T-helper 1 cell (primary cell): ENCODE results near the gene CASQ1.

Experiments
- DNase-seq, 5 donors: peaks; one replicate each; pipeline ENCODE4 v3.0.0-alpha.2; 2012 to 2020

CASQ1 gene

DNA sequence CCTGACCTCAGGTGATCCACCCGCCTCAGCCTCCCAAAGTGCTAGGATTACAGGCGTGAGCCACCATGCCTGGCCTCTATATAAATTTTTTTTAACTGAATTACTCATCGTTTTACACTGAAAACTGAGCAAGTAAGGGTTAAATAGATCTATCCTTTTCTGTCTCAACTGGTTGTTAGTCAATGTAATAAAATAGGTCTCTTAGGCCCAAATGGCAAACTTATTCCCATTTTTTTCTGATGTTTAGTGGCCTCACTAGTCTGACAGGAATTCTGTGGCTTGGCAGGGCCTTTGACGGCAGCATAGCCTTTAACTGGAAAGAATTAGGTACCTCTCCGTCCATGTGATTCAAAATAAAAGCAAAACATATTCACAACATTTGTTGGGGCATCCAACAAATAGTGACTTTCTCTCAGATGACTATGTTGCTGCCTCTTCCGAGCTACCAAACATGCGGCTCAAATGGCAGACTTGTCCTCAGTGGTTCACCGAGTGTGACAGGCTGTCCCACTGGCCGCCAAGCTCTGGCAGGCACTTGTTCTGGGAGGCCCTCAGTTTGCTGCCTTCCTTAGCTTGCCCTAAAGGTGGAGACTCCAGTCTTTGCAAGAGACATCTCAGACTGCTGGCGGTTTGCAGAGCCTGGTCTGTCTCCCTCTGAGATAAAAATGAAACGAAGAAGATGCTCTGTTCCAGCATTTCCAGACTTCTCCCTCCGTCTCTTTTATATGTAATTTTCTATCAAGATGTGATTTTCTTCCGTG, 21.6 kb upstream of the CASQ1 start:
- no peak for DNase-seq

GRCh38 chr1:160169553-160170399, 20.6 kb upstream of the CASQ1 start:
- peak in 1 of 5 donors; percentile 20 for DNase-seq

DNA sequence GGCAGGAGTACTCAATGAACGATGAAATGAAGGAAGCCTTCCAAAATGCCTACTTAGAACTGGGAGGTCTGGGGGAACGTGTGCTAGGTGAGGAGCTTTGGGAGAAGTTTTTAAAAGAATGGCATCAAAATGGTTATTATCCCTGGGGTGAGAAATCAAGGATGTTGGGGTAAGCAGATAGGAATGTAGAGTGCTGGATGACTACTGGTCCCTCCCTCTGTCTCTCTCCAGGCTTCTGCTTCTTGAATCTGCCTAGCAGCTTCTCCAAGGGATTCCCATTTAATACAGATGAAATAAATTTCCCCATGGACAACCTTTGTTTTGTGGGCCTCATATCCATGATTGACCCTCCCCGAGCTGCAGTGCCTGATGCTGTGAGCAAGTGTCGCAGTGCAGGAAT, 19.0 kb upstream of the CASQ1 start:
- DNase-seq, result no peak

DNA sequence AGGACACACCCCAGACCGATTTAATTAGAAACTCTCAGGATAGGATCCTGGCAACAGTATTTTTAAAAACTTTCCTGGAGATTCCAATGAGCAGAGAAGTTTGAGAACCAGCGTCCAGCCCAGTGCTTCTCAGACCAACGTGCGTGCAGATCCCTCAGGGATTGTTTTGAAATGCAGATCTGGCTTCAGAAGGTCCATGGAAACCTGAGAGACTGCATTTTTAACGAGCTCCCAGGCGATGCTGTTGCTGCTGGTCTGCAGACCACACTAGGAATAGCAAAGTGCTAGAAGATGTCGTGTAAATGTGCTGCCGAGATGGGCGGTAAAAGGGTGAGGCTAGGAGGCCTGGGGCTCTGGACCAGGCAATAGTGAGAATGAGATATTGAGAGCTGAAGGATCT, 18.4 kb upstream of the CASQ1 start:
- DNase-seq, result no peak

DNA sequence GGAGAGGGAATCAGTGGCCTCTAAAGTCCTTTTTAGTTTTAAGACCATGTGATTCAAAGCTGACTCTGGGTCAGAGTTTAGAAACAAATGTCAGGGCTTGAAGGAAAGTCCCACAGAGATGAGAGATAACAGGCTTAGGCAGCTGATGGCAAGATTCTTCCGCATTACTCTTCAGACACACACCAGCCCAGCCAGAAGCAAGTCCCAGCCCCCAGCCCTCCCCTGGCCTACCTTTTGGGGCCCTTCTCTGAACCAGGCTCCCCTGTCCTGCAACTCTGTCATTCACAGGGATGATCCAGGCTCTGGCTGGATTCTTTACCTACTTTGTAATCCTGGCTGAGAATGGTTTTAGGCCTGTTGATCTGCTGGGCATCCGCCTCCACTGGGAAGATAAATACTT, 13.1 kb upstream of the CASQ1 start:
- DNase-seq, result no peak

DNA sequence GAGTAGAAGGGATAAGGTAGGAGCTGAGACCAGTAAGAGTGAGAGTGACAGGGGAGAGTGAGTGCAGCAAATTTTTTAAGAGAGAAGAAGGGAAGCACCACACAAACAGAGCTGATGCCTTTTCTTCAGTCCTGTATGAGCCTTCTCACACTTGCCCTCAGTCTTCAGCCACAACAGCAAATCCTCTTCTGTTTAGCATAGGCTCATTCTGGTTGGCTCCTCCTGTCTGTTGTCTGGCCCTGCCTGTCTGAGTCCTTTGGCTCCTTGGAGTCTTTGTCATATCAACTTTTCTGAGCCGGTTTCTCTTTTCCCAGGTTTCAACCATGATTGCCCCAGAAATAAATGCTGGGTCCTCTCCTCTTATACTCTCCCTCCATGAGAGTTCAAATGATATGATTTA, 12.7 kb upstream of the CASQ1 start:
- DNase-seq, result no peak

GRCh38 chr1:160178731-160179130, 11.6 kb upstream of the CASQ1 start:
- DNase-seq, result no peak

GRCh38 chr1:160179336-160179735, 11.0 kb upstream of the CASQ1 start:
- DNase-seq, result no peak

DNA sequence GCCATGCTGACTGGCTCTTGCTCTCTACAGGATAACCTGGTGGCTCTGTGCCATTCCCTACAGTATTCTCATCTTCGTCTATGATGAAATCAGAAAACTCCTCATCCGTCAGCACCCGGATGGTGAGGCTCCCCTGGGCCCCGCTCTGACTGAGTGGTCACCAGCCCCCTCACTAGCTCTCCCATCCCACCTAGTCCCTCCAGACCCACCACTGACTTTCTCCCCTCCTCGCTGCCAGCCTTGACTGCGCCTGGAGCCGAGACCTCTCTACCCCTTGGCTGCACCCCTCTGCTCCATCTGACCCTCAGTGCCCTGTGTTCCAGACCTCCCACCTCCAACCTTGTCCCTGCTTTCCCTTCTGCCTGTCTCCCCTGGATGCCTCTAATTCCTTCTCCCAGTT, 4.1 kb upstream of the CASQ1 start:
- no peak for DNase-seq

GRCh38 chr1:160186729-160187128, 3.6 kb upstream of the CASQ1 start:
- no peak for DNase-seq

- no peak for DNase-seq
These were observed 3.0 kb upstream of the CASQ1 start for GRCh38 chr1:160187407-160187806.

GRCh38 chr1:160188341-160188740, 2.0 kb upstream of the CASQ1 start:
- DNase-seq, result no peak

- DNase-seq, result no peak
These were observed 1.4 kb downstream of the CASQ1 start for GRCh38 chr1:160191756-160192155.

GRCh38 chr1:160192234-160192633, 1.9 kb downstream of the CASQ1 start:
- no peak for DNase-seq

DNA sequence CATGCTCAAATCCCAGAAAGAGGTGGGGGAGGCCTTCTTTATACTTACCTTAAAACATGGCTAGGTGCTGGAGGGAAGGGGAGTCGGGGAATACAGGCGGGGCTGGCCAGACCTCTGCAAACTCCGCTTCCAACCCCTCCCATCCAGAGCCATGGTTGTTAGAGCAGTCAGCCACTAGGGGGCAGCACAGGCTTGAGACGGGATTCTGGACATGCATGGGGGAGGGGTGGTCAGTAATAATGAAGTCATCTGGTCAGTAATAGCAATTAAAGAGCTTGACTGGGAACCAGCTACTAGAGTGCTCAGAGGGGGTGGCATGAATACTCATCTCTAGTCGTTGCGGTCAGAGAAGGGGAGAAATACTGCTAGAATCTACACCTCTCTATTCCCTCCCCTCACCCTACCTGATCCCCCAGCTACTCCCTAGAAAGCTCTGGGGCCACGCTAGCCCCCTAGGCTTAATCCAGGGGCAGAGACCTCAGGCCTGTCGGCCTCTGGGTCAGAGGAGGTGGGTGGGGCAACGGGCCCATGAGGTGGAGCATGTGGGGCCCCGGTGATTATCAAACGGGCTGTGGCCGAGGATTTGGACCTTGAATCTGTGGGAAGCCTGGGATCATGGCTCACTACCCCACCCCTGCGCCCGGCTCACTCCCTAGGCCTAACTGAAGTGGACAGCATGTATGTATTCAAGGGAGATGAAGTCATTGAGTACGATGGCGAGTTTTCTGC, 2.9 kb downstream of the CASQ1 start:
- peak; percentile 49 to 80 (median 66) for DNase-seq

GRCh38 chr1:160193832-160194736, 3.7 kb downstream of the CASQ1 start:
- DNase-seq, result no peak

DNA sequence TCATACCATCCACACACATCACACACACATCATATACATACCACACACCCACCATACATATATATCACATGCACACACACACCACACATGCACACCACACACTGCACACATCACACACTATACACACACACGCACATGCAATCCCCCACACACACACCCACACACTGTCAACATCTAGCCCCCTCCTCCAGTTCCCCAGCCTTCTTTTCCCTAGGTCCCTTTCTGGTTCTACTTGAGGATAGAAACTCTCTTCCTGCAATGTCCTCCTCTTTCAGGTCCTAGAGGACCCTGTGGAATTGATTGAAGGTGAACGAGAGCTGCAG, 4.3 kb downstream of the CASQ1 start:
- no peak for DNase-seq

DNA sequence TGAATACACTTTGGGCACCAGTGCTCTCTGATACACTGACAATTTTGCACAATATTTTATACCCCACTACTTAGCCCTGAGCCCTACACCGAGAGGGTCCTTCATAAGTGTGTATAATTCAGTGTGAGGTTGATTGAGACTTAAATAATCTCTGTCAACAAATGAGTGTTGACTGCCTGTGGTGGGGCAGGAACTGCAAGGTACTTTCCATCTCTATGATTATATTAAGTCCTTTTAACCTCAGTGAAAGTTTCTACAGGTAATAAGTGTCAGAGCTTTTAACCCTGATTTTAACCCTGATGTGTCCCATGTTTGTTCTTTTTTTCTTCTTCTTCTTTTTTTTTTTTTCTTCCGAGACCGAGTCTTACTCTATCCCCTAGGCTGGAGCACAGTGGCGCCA, 5.8 kb downstream of the CASQ1 start:
- no peak for DNase-seq

DNA sequence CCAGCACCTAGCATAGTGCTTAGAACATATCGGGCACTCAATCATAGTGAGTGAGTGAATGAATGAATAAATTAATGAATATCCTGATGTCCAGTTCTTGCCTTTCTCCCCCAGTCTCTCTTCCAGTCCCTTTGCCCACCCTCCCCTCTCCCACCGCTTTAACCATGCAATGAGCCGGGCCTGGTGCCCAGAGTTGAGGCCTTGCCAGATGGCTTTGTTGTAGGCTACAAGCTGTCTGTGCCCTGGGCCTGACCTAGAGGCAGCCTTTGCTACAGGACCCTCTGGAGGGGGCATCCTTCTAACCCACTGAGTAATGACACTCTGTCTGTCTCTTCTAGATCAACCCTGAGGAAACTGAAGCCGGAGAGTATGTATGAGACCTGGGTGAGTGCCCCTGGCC, 6.9 kb downstream of the CASQ1 start:
- DNase-seq, result no peak

DNA sequence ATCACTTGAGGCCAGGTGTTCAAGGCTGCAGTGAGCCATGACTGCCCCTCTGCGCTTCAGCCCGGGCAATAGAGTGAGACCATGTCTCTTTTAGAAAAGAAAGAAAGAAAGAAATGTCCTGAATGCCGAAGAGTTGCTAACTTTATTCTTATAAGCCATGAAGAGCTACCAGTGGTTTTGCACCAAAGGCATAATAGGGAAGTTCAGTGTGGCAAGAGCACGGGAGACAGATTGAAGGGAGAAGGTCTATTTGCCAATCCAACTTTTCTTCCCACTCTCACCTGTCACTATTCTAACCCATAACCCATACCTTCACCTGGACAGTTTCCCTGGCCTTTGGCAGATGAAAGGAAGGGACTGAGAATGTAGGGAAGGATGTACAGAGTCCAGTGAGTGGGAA, 10.4 kb downstream of the CASQ1 start:
- DNase-seq, result no peak

DNA sequence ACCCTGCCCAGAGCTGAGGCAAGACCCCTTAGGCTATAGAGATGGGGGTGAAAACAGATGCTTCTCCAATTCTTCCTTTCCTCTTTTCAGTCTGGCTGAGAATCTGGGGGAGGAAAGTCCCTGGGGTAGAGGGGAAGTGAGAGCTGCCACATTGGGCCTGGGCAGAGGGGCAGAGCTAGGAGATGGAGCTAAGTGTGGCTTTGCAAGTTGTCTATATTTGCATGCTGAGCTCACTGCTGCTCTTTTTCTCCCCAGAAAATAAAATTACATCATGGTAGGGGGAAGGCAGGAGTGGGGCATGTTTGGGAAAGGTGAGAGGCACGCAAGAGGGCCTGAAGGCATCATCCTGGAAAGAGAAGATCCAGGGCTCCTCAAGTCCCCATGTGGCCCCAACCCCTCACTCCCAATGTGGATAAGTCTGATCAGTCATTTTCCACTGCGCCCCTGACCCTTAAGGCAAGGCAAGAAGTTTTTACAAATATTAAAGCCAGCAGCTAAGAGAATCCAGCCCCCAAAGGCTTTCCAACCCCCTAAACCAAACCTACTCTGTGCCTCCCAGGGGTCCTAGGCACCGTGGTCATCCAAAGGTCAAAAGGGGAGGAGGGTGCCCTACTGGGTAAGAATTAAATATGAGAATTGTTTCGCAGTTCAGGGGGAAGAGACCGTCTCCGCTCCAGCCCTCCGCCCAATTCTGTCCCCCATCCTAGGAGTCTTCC, 14.3 kb downstream of the CASQ1 start:
- no peak for DNase-seq
